Spinal cord (tissue), 10 donors: ENCODE measurements around the gene MYMK. TPM values are rescaled to one million over a fixed set of nuclear protein-coding genes. Genes with fewer than 3 reads are reported as not detected.

Source experiments
- DNase-seq, 6 donors: peaks; one replicate each; pipeline versions ENCODE4 v3.0.0 to v3.0.0-alpha.2; 2013 to 2015; ENCODE audit warnings: low spot score in 6 of 6, low read depth in 4 of 6
- H3K27ac ChIP-seq: one replicate; pipeline ENCODE4 v1.5.1; 2013; ENCODE audit warnings: low read depth, low read length, control low read depth
- H3K27me3 ChIP-seq: one replicate; pipeline ENCODE4 v1.6.1; 2013; ENCODE audit warnings: low read length; ENCODE audit not compliant: control insufficient read depth, insufficient read depth
- H3K36me3 ChIP-seq: one replicate; pipeline ENCODE4 v1.6.1; 2013; ENCODE audit warnings: low read length; ENCODE audit not compliant: control insufficient read depth, insufficient read depth
- H3K4me1 ChIP-seq: one replicate; pipeline ENCODE4 v1.6.1; 2013; ENCODE audit warnings: low read length; ENCODE audit not compliant: control insufficient read depth, insufficient read depth
- H3K4me3 ChIP-seq: one replicate; pipeline ENCODE4 v1.5.1; 2013; ENCODE audit warnings: low read depth, low read length, control low read depth
- H3K9me3 ChIP-seq: one replicate; pipeline ENCODE4 v1.6.1; 2013; ENCODE audit warnings: low read length; ENCODE audit not compliant: control insufficient read depth, insufficient read depth
- WGBS: methylation state at CpG from one replicate; pipeline ENCODE4 v1.1.5; 2013; ENCODE audit warnings: missing lambda C conversion rate; ENCODE audit not compliant: insufficient coverage; 5-methylcytosine and 5-hydroxymethylcytosine counted together
- polyA plus RNA-seq, 2 donors: library from polyadenylated mRNA; unstranded; fragments of 120-200 nt; gene quantifications; one replicate each; pipeline ENCODE4 v1.2.1, GENCODE V29; 2013; ENCODE audit not compliant: insufficient read length in 2 of 2
- total RNA-seq, 2 donors: library from RNA; depleted of rRNA in 1 of 2; stranded (reverse); fragments of 120-200 nt in 1 of 2; fragments of >200 nt in 1 of 2; gene quantifications; one replicate each; pipeline versions ENCODE4 v1.2.3 to v1.2.4, GENCODE V29; 2013 to 2014
- donor health status: healthy.

Gene MYMK
- total and polyA plus RNA-seq, 4 donors: 0.26 TPM; not detected in 3

DNA sequence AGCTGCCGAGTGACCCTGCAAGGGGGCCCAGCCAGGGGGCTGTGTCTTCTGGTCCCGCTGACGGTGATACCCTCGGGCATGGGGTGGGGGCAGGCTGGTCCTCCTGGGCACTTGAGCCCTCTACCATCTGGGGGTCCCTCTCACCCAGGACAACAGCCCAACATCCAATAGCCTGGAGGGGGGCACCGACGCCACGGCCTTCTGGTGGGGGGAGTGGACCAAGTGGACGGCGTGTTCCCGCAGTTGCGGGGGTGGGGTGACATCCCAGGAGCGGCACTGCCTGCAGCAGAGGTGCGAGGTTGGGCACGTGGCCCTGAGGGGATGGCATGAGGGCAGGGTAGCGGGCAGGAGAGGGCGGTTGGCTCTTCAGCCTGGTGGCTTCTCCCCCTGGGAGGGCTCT, 12.5 kb upstream of the MYMK start:
- peaks cover 75% of the 10 kb centered on the region for H3K4me1 ChIP-seq
- H3K27me3 ChIP-seq: peaks cover 10% of the 10 kb centered on the region

DNA sequence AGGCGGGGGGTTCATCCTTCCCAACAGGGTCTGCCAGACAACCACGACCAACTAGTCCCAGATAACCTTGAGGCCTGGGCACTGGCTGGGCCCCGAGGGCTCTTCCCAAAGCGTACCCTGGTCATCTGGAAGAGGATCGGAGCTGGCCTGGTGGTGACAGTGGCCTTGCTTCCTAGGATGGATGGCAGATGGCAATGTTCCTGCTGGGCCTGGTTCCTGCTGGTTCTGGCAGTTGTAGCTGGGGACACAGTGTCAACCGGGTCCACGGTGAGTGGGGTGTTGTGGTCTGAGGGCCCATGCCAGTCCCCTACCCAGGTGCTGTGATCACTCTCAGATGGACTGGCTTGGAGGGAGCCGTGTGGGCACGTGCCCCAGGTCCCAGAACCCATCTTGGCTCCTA, 11.8 kb upstream of the MYMK start:
- H3K4me1 ChIP-seq: peaks cover 77% of the 10 kb centered on the region
- peaks cover 19% of the 10 kb centered on the region for H3K36me3 ChIP-seq
- no peak overlapping the region for H3K27ac ChIP-seq
- peaks cover 10% of the 10 kb centered on the region for H3K27me3 ChIP-seq
- H3K9me3 ChIP-seq: no peaks in the 10 kb centered on the region
- 82% methylated on average over 9 of the region's 9 CpGs for WGBS
- H3K4me3 ChIP-seq: no peak overlapping the region
- DNase-seq: no peak

More for the DNA sequence above, 12.5 kb upstream of the MYMK start:
- no peak for DNase-seq
- no peak overlapping the region for H3K4me3 ChIP-seq
- 90% methylated on average over 12 of the region's 16 CpGs for WGBS
- no peaks in the 10 kb centered on the region for H3K9me3 ChIP-seq
- H3K36me3 ChIP-seq: peaks cover 21% of the 10 kb centered on the region
- no peak overlapping the region for H3K27ac ChIP-seq

- H3K9me3 ChIP-seq: no peaks in the 10 kb centered on the region
- no peak overlapping the region for H3K4me3 ChIP-seq
- no peak overlapping the region for H3K27ac ChIP-seq
- H3K27me3 ChIP-seq: peaks cover 10% of the 10 kb centered on the region
- H3K36me3 ChIP-seq: peaks cover 18% of the 10 kb centered on the region
- WGBS: 84% methylated on average over 11 of the region's 11 CpGs
- no peak for DNase-seq
- H3K4me1 ChIP-seq: peaks cover 77% of the 10 kb centered on the region
These were observed 11.3 kb upstream of the MYMK start for GRCh38 chr9:133536080-133536479.

- H3K4me3 ChIP-seq: no peak overlapping the region
- H3K27ac ChIP-seq: no peak overlapping the region
- H3K9me3 ChIP-seq: no peaks in the 10 kb centered on the region
- peaks cover 72% of the 10 kb centered on the region for H3K4me1 ChIP-seq
- H3K36me3 ChIP-seq: peaks cover 12% of the 10 kb centered on the region
- no peak for DNase-seq
- H3K27me3 ChIP-seq: peaks cover 10% of the 10 kb centered on the region
- WGBS: 66% methylated on average over 8 of the region's 13 CpGs
These were observed 10.6 kb upstream of the MYMK start for GRCh38 chr9:133535306-133535877.

DNA sequence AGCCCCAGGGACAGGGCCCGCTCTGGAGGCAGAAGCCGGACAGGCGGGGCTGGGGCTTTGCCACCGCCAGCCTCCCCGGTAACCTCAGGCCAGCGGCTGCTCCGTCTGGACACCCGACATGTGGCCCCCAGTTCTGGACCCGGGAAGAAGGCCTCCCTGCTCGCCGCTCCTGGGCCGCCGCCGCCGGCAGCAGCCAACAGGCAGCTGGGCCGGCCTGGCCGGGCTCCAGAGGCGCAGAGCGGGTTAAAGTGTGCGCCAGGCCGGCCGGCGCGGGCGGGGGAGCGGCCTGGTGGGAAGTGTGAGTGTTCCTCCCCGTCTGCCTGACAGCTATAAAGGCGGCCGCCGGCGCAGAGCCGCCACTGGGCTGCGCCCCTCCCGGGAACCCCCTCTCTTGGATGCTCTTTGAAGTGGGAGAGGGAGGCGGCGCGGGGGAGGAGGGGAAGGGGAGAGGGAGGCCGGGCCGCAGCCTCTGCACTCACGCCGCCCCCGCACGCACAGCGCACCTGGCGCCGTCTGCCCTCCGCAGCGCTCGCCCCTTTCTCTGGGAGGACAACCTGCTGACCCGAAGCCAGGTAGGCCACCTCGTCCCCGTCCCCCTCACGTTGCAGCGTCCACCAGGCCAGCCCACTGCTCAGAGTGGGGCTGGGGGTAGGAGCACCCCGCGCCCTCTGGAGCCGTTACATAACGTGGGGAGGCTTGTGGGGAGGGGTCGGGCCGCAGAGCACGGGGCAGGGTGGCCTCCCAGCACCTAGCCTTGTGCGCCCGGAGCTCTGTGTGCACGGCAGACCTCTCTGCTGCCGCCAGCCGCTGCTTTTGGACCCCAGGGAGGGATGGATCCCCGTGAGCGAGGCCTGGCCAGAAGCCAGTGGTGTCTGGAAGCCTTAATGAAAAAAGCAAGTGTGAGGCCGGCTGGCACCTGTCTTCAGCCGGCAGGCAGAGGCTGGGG, 9.9 kb upstream of the MYMK start, which contains the start of gene ADAMTSL2:
TSS of gene ADAMTSL2 (plus strand) at position 359 of the 946 bp plus-strand sequence. CDS start 2,009 bp downstream, outside the sequence.
- H3K4me1 ChIP-seq: peaks cover 70% of the 10 kb centered on the region
- peak in 4 of 6 donors; percentile 43 to 92 (median 70) for DNase-seq
- H3K9me3 ChIP-seq: no peaks in the 10 kb centered on the region
- no peak within 1 kb of the TSS for H3K27ac ChIP-seq
- H3K4me3 ChIP-seq: peak within 1 kb of the TSS; percentile 29
- WGBS: 4% methylated on average over 60 of the region's 70 CpGs
- H3K27me3 ChIP-seq: peaks cover 7% of the 10 kb centered on the region
- H3K36me3 ChIP-seq: peaks cover 12% of the 10 kb centered on the region

GRCh38 chr9:133533857-133534256, 9.1 kb upstream of the MYMK start:
- peak in 1 of 6 donors; percentile 22 for DNase-seq
- Histone ChIP-seq H3K27ac (no peak overlapping the region), H3K4me3 (no peak overlapping the region), H3K27me3 (peaks cover 6% of the 10 kb centered on the region), H3K4me1 (peaks cover 70% of the 10 kb centered on the region), H3K36me3 (peaks cover 9% of the 10 kb centered on the region), H3K9me3 (no peaks in the 10 kb centered on the region)
- 40% methylated on average over 9 of the region's 9 CpGs for WGBS

GRCh38 chr9:133532937-133533668, 8.3 kb upstream of the MYMK start:
- H3K27ac ChIP-seq: no peak overlapping the region
- H3K9me3 ChIP-seq: no peaks in the 10 kb centered on the region
- peaks cover 9% of the 10 kb centered on the region for H3K36me3 ChIP-seq
- H3K4me1 ChIP-seq: peaks cover 70% of the 10 kb centered on the region
- DNase-seq: peak in 2 of 6 donors; percentile 59 to 63
- 51% methylated on average over 20 of the region's 20 CpGs for WGBS
- H3K27me3 ChIP-seq: peaks cover 7% of the 10 kb centered on the region
- H3K4me3 ChIP-seq: no peak overlapping the region

DNA sequence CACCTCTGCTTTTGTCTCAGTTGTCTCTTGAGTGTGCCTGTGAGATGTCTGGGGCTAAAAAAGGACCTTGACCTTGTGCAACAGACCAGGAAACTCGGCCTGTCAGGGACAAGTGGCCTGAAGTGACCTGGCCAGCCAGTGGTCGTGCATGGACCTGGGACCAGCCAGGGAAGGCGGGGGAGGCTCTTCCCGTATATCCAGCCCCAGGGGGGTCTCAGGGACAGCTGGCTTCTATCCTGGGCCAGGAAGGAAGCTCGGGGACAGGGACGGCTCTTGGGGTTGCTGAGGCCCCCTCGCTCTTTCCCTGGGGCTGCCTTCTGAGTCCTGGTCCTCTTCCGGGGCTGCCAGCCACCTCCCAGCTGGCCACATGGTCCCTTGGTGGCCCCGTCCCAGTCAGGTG, 6.5 kb upstream of the MYMK start:
- DNase-seq: no peak
- Histone ChIP-seq H3K4me3 (no peak overlapping the region), H3K27me3 (peaks cover 7% of the 10 kb centered on the region), H3K4me1 (peaks cover 79% of the 10 kb centered on the region), H3K9me3 (no peaks in the 10 kb centered on the region), H3K27ac (no peak overlapping the region), H3K36me3 (no peaks in the 10 kb centered on the region)
- 75% methylated on average over 9 of the region's 9 CpGs for WGBS

DNA sequence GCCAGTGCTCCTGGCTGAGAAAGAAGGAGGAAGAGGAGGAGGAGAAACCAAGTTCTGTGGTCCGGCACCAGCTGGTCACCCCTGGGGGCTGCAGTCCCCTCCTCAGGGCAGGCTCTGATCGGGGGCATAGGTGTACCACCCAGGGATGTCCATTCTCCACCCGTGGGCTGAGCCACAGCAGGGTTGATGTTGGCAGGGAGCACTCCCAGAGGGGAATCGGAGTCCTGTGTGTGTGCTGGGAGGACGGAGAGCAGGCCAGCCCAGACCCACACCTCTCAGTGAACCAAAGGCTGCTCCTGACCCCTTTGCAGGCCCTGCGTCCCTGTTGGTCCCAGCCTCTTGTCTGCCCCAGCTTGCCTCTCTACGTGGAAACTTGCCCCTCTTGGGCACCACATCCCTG, 5.1 kb upstream of the MYMK start:
- Histone ChIP-seq H3K4me3 (no peak overlapping the region), H3K36me3 (no peaks in the 10 kb centered on the region), H3K27me3 (peaks cover 5% of the 10 kb centered on the region), H3K27ac (no peak overlapping the region), H3K4me1 (peaks cover 72% of the 10 kb centered on the region), H3K9me3 (no peaks in the 10 kb centered on the region)
- 82% methylated on average over 5 of the region's 7 CpGs for WGBS
- no peak for DNase-seq
